ENCODE measurements around the gene RBM5. TPM values are rescaled to one million over a fixed set of nuclear protein-coding genes. Genes with fewer than 3 reads are reported as not detected.

RBM5 gene
- total RNA-seq, 2 donors from 2014 or later: 139 to 308 TPM

- no peaks in the 10 kb centered on the region for H3K9me3 ChIP-seq
- ATAC-seq: peak; percentile 4
- H3K4me1 ChIP-seq: peaks cover 20% of the 10 kb centered on the region
- intact Hi-C loops (cut with DNase I): no loop called here
- H3K4me3 ChIP-seq: peak overlapping the region; percentile 94 to 99
- TF ChIP-seq POLR2A (IDR thresholded peaks at IDR 0.05): no peak
- TF ChIP-seq CTCF (IDR thresholded peaks at IDR 0.05): no peak
- peak overlapping the region in 3 of 4 donors; percentile 92 to 96 (median 94) for H3K27ac ChIP-seq
- 0 to 1% methylated on average over 14 to 15 of the region's 16 CpGs for WGBS, 2 donors
- peaks cover 7 to 18% of the 10 kb centered on the region in 2 donors for H3K36me3 ChIP-seq (replicated peaks in 1 of 2; ENCODE audit: insufficient read depth in 1 of 2, low read depth in 2 of 2)
- H3K27me3 ChIP-seq: no peaks in the 10 kb centered on the region
- peak in 3 of 4 donors; percentile 10 to 35 (median 20) for DNase-seq
Observed at GRCh38 chr3:50089609-50089945, 858 bp downstream of the RBM5 start.

GRCh38 chr3:50090984-50091383 lies 2.3 kb downstream of the RBM5 start:
- Histone ChIP-seq H3K4me3 (no peak overlapping the region), H3K27ac (no peak overlapping the region), H3K27me3 (no peaks in the 10 kb centered on the region), H3K4me1 (peaks cover 20% of the 10 kb centered on the region), H3K36me3 (replicated peaks in 1 of 2; ENCODE audit: insufficient read depth in 1 of 2, low read depth in 2 of 2) (peaks cover 8 to 32% of the 10 kb centered on the region in 2 donors), H3K9me3 (no peaks in the 10 kb centered on the region)
- no peak for DNase-seq
- no peak for ATAC-seq
- TF ChIP-seq CTCF (IDR thresholded peaks at IDR 0.05) (no peak), POLR2A (IDR thresholded peaks at IDR 0.05) (no peak)
- intact Hi-C loops (cut with DNase I): no loop called here

- DNase-seq (no peak), ATAC-seq (no peak)
- H3K27ac ChIP-seq: no peak overlapping the region
- no peak overlapping the region for H3K4me3 ChIP-seq
- 79 to 83% methylated on average over 5 of the region's 5 CpGs for WGBS, 2 donors
- peaks cover 25 to 54% of the 10 kb centered on the region in 2 donors for H3K36me3 ChIP-seq (replicated peaks in 1 of 2; ENCODE audit: insufficient read depth in 1 of 2, low read depth in 2 of 2)
- intact Hi-C loops (cut with DNase I): no loop called here
- TF ChIP-seq POLR2A (IDR thresholded peaks at IDR 0.05) (no peak), CTCF (IDR thresholded peaks at IDR 0.05) (no peak)
- H3K27me3 ChIP-seq: no peaks in the 10 kb centered on the region
- H3K9me3 ChIP-seq: no peaks in the 10 kb centered on the region
- H3K4me1 ChIP-seq: peaks cover 11% of the 10 kb centered on the region
Observed at GRCh38 chr3:50095352-50095998, 6.8 kb downstream of the RBM5 start.

- Histone ChIP-seq H3K27ac (no peak overlapping the region), H3K27me3 (no peaks in the 10 kb centered on the region), H3K4me1 (no peaks in the 10 kb centered on the region), H3K36me3 (replicated peaks in 1 of 2; ENCODE audit: insufficient read depth in 1 of 2, low read depth in 2 of 2) (peaks cover 35 to 68% of the 10 kb centered on the region in 2 donors), H3K9me3 (no peaks in the 10 kb centered on the region), H3K4me3 (no peak overlapping the region)
- WGBS, 2 donors: 83 to 89% methylated on average over 5 of the region's 5 CpGs
- intact Hi-C loops (cut with DNase I): no loop called here
- DNase-seq (no peak), ATAC-seq (no peak)
- TF ChIP-seq CTCF (IDR thresholded peaks at IDR 0.05) (no peak), POLR2A (IDR thresholded peaks at IDR 0.05) (no peak)
Observed at GRCh38 chr3:50100386-50100785, 11.7 kb downstream of the RBM5 start.
